Measurements from ENCODE around the gene CCDC40.

DNA sequence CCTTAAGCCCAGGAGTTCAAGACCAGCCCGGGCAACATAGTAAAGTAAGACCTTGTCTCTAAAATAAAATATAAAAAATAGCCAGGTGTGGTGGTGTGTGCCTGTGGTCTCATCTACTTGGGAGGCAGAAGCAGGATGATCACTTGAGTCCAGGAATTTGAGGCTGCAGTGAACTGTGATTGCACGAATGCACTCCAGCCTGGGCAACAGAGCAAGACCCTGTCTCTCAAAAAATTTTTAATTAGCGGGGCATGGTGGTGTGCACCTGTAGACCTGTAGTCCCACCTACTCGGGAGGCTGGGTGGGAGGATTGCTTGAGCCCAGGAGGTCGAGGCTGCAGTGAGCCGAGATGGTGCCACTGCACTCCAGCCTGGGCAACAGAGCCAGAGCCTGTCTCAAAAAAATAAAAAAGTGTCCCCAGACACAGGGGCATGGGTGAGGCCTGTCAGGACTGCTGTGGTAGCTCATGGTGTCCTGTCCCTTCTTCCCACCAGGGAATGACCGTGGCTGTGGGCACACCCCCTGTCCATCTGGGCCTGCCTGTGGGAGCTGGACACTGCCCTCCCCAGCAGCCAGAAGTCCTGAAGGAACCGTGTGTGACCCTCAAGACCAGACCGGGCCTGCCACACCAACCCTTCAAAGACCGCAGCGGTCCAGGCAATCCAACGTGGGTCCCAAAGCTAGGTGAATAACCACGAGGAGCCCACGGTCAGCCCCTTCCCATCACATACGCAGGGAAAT lies 34.1 kb downstream of the CCDC40 start:
- TF ChIP-seq, protein P1, sequence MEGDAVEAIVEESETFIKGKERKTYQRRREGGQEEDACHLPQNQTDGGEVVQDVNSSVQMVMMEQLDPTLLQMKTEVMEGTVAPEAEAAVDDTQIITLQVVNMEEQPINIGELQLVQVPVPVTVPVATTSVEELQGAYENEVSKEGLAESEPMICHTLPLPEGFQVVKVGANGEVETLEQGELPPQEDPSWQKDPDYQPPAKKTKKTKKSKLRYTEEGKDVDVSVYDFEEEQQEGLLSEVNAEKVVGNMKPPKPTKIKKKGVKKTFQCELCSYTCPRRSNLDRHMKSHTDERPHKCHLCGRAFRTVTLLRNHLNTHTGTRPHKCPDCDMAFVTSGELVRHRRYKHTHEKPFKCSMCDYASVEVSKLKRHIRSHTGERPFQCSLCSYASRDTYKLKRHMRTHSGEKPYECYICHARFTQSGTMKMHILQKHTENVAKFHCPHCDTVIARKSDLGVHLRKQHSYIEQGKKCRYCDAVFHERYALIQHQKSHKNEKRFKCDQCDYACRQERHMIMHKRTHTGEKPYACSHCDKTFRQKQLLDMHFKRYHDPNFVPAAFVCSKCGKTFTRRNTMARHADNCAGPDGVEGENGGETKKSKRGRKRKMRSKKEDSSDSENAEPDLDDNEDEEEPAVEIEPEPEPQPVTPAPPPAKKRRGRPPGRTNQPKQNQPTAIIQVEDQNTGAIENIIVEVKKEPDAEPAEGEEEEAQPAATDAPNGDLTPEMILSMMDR (IDR thresholded peaks at IDR 0.05): no peak
- no peak for TF ChIP-seq POLR2A (IDR thresholded peaks at IDR 0.05)

Measured in body of pancreas (tissue), 4 donors.